H1 (cell line): Measurements from ENCODE around the gene LTBP4. TPM values are rescaled to one million over a fixed set of nuclear protein-coding genes. Genes with fewer than 3 reads are reported as not detected.

Source experiments
- CTCF ChIA-PET: fragments of 300-600 bp; sonication (Branson Sonifier 250); formaldehyde crosslinking; loops from one replicate; lab custom pipeline; 2021; ENCODE audit not compliant: partially characterized antibody; lab: Charles Lee
- POLR2A ChIA-PET: fragments of 300-600 bp; sonication (Branson Sonifier 250); formaldehyde crosslinking; loops from one replicate; lab custom pipeline; 2021; ENCODE audit warnings: inconsistent platforms; ENCODE audit not compliant: partially characterized antibody; lab: Charles Lee
- DNase-seq, 2 experiments: peaks; one replicate each; pipeline versions ENCODE4 v3.0.0 to v3.0.0-alpha.2; 2010 to 2022; ENCODE audit warnings: low spot score in 2 of 2, low read depth in 1 of 2, mixed read lengths in 1 of 2
- FAIRE-seq: peaks from 2 replicates; lab custom pipeline; 2011; peaks lifted over from hg19 to GRCh38; lab: Jason Lieb, UNC
- H2AFZ ChIP-seq: 2 replicates; pipeline ENCODE4 v1.8.1; 2012; ENCODE audit warnings: low read length, inconsistent platforms
- H2AK5ac ChIP-seq: 2 replicates; pipeline ENCODE4 v1.6.1; 2013; ENCODE audit warnings: low read depth, low read length
- H2BK120ac ChIP-seq: replicated peaks from 2 replicates; pipeline ENCODE3; 2013; ENCODE audit warnings: low read depth, low read length, inconsistent platforms
- H2BK12ac ChIP-seq: 2 replicates; pipeline ENCODE4 v1.6.1; 2013; ENCODE audit warnings: low read depth, low read length
- H2BK15ac ChIP-seq: 2 replicates; pipeline ENCODE4 v1.6.1; 2013; ENCODE audit warnings: low read length
- H2BK20ac ChIP-seq: 2 replicates; pipeline ENCODE4 v1.6.1; 2013; ENCODE audit warnings: low read length
- H2BK5ac ChIP-seq: 2 replicates; pipeline ENCODE4 v1.6.1; 2013; ENCODE audit warnings: low read depth, low read length
- H3K14ac ChIP-seq: 2 replicates; pipeline ENCODE4 v1.6.1; 2013; ENCODE audit warnings: inconsistent platforms; ENCODE audit not compliant: insufficient read length
- H3K18ac ChIP-seq: 2 replicates; pipeline ENCODE4 v1.6.1; 2013; ENCODE audit warnings: low read length; ENCODE audit errors: extremely low read depth
- H3K23ac ChIP-seq: 2 replicates; pipeline ENCODE4 v1.6.1; 2013; ENCODE audit warnings: inconsistent platforms; ENCODE audit not compliant: insufficient read length
- H3K23me2 ChIP-seq: 2 replicates; pipeline ENCODE4 v1.6.1; 2013; ENCODE audit warnings: low read depth, low read length
- H3K27ac ChIP-seq: 2 replicates; pipeline ENCODE4 v1.6.1; 2011; ENCODE audit warnings: low read depth, low read length, inconsistent platforms
- H3K27me3 ChIP-seq, 4 experiments: replicated peaks in 1 of 4; 1 replicate in 1 of 4; 2 replicates in 3 of 4; pipeline versions ENCODE4 v1.6.1 to v1.8.1; 2011 to 2013; ENCODE audit warnings: low read length in 3 of 4, mild to moderate bottlenecking in 3 of 4, inconsistent platforms in 2 of 4, mixed read lengths in 2 of 4, moderate library complexity in 1 of 4; ENCODE audit not compliant: control insufficient read depth in 3 of 4, insufficient read depth in 3 of 4; ENCODE audit errors: extremely low read depth in 1 of 4
- H3K36me3 ChIP-seq, 4 experiments: 2 replicates each; pipeline versions ENCODE4 v1.6.1 to v1.8.1; 2011 to 2013; ENCODE audit warnings: mild to moderate bottlenecking in 4 of 4, low read length in 3 of 4, moderate library complexity in 2 of 4, control low read depth in 1 of 4, inconsistent platforms in 1 of 4; ENCODE audit not compliant: insufficient read depth in 4 of 4, control insufficient read depth in 2 of 4
- H3K4ac ChIP-seq: replicated peaks from 2 replicates; pipeline ENCODE3; 2013; ENCODE audit warnings: low read length, low read depth, mixed read lengths, inconsistent platforms; ENCODE audit not compliant: insufficient read length
- H3K4me1 ChIP-seq, 4 experiments: replicated peaks in 1 of 4; 1 replicate in 1 of 4; 2 replicates in 3 of 4; pipeline versions ENCODE4 v1.6.1 to v1.8.1; 2011 to 2013; ENCODE audit warnings: low read length in 3 of 4, inconsistent platforms in 2 of 4, mixed read lengths in 1 of 4; ENCODE audit not compliant: insufficient read depth in 4 of 4, control insufficient read depth in 3 of 4
- H3K4me2 ChIP-seq, 2 experiments: 2 replicates each; pipeline versions ENCODE4 v1.6.1 to v1.8.1; 2011 to 2013; ENCODE audit warnings: low read depth in 2 of 2, low read length in 2 of 2, control low read depth in 1 of 2, inconsistent platforms in 1 of 2, mild to moderate bottlenecking in 1 of 2; ENCODE audit not compliant: insufficient read depth in 1 of 2
- H3K4me3 ChIP-seq, 4 experiments: fragments of 200-600, 300-600 bp in 1 of 4; sonication (generic), shearing (Covaris generic), sonication (Bioruptor Twin) in 1 of 4; 2 replicates each; pipeline versions ENCODE4 v1.5.1 to v1.8.1; 2011 to 2016; ENCODE audit warnings: low read length in 4 of 4, low read depth in 3 of 4, control low read depth in 2 of 4, inconsistent platforms in 2 of 4, mild to moderate bottlenecking in 2 of 4, mixed read lengths in 1 of 4, moderate library complexity in 1 of 4; ENCODE audit not compliant: insufficient read depth in 2 of 4; ENCODE audit errors: extremely low read depth in 1 of 4
- H3K56ac ChIP-seq: replicated peaks from 2 replicates; pipeline ENCODE3; 2013; ENCODE audit warnings: low read depth, mild to moderate bottlenecking, mixed read lengths, low read length, inconsistent platforms; ENCODE audit not compliant: insufficient read length
- H3K79me1 ChIP-seq: 2 replicates; pipeline ENCODE4 v1.6.1; 2013; ENCODE audit warnings: low read depth, low read length, control low read depth
- H3K79me2 ChIP-seq, 2 experiments: 2 replicates each; pipeline versions ENCODE4 v1.6.1 to v1.8.1; 2012 to 2013; ENCODE audit warnings: low read length in 2 of 2, mild to moderate bottlenecking in 2 of 2, inconsistent platforms in 1 of 2; ENCODE audit not compliant: insufficient read depth in 2 of 2, control insufficient read depth in 1 of 2
- H3K9ac ChIP-seq, 4 experiments: replicated peaks in 1 of 4; 1 replicate in 1 of 4; 2 replicates in 3 of 4; pipeline versions ENCODE4 v1.6.1 to v1.8.1; 2011 to 2013; ENCODE audit warnings: low read depth in 3 of 4, low read length in 3 of 4, control low read depth in 2 of 4, mild to moderate bottlenecking in 2 of 4, moderate library complexity in 2 of 4, inconsistent platforms in 1 of 4; ENCODE audit errors: extremely low read depth in 1 of 4
- H3K9me3 ChIP-seq, 2 experiments: 2 replicates each; pipeline versions ENCODE4 v1.6.1 to v1.8.1; 2012 to 2013; ENCODE audit warnings: mild to moderate bottlenecking in 2 of 2, moderate library complexity in 2 of 2, control low read depth in 1 of 2, inconsistent platforms in 1 of 2, low read depth in 1 of 2, low read length in 1 of 2, mixed read lengths in 1 of 2; ENCODE audit not compliant: insufficient read depth in 2 of 2
- H4K20me1 ChIP-seq, 2 experiments: replicated peaks in 1 of 2; 2 replicates each; pipeline versions ENCODE3 to v1.8.1; 2011 to 2013; ENCODE audit warnings: inconsistent platforms in 2 of 2, low read length in 2 of 2, mild to moderate bottlenecking in 1 of 2; ENCODE audit not compliant: insufficient read depth in 2 of 2, control insufficient read depth in 1 of 2
- H4K5ac ChIP-seq: 2 replicates; pipeline ENCODE4 v1.6.1; 2013; ENCODE audit warnings: low read length, low read depth, mixed read lengths, inconsistent platforms; ENCODE audit not compliant: insufficient read length
- H4K8ac ChIP-seq: 2 replicates; pipeline ENCODE4 v1.8.0; 2013; ENCODE audit warnings: mild to moderate bottlenecking, moderate library complexity, low read length, inconsistent platforms; ENCODE audit not compliant: insufficient read depth; ENCODE audit errors: extremely low read depth
- H4K91ac ChIP-seq: replicated peaks from 2 replicates; pipeline ENCODE3; 2013; ENCODE audit warnings: low read length, mixed read lengths, inconsistent platforms; ENCODE audit not compliant: insufficient read length
- CHD1 ChIP-seq: IDR thresholded peaks from 2 replicates; pipeline ENCODE4 v1.6.1; 2012; ENCODE audit warnings: low read depth, low read length, improper control_type of control experiment
- EGR1 ChIP-seq: IDR thresholded peaks from 2 replicates; pipeline ENCODE4 v1.6.1; 2011; ENCODE audit warnings: low read depth, low read length, borderline replicate concordance
- EP300 ChIP-seq, 2 experiments: IDR thresholded peaks; 1 replicate in 1 of 2; 2 replicates in 1 of 2; pipeline ENCODE4 v1.6.1; 2011 to 2012; ENCODE audit warnings: low read depth in 2 of 2, low read length in 2 of 2, mild to moderate bottlenecking in 2 of 2, borderline replicate concordance in 1 of 2, inconsistent platforms in 1 of 2, moderate library complexity in 1 of 2
- GABPA ChIP-seq: IDR thresholded peaks from 2 replicates; pipeline ENCODE4 v1.6.1; 2011; ENCODE audit warnings: mild to moderate bottlenecking, low read length, moderate library complexity, borderline replicate concordance; ENCODE audit not compliant: insufficient read depth
- WGBS, 2 experiments: shearing (Covaris generic) in 1 of 2; methylation state at CpG; one replicate each; pipeline versions ENCODE4 v1.1.6 to v1.1.7; 2013 to 2015; ENCODE audit warnings: low lambda C conversion rate in 2 of 2, mixed read lengths in 2 of 2, inconsistent platforms in 1 of 2, low coverage in 1 of 2, missing lambda C conversion rate in 1 of 2; ENCODE audit not compliant: insufficient replicate concordance in 2 of 2, insufficient coverage in 1 of 2, insufficient read length in 1 of 2; ENCODE audit errors: extremely low coverage in 1 of 2, missing lambda C conversion rate in 1 of 2; 5-methylcytosine and 5-hydroxymethylcytosine counted together
- polyA plus RNA-seq, 7 experiments: library from polyadenylated mRNA; depleted of rRNA in 3 of 7; stranded (reverse) in 5 of 7; unstranded in 2 of 7; fragments of >200 nt in 5 of 7; fragments of 200-250 nt in 2 of 7; gene quantifications; 1 replicate in 5 of 7; 2 replicates in 1 of 7; 4 replicates in 1 of 7; pipeline versions ENCODE4 v1.2.1 to v1.2.3, GENCODE V29; 2011 to 2013; ENCODE audit warnings: missing spikeins in 2 of 7, mixed read lengths in 2 of 7
- total RNA-seq: library from RNA; stranded (reverse); fragmentation: NEBNext Ultra II Directional; extraction: Animal tissue kit (Norgen Biotek cat#: 25700); gene quantifications from 2 replicates; pipeline ENCODE4 v1.2.1, GENCODE V29; 2021
- TF ChIP-seq, protein P1 (sequence below): IDR thresholded peaks from 2 replicates; pipeline ENCODE4 v1.6.1; 2011; ENCODE audit warnings: low read length, improper control_type of control experiment

The LTBP4 gene
- total and polyA plus RNA-seq, 2 of the 8 experiments (the other 6 are each of a cell fraction or from before 2014, with no cell fraction given): 54.5 to 77.1 TPM

DNA sequence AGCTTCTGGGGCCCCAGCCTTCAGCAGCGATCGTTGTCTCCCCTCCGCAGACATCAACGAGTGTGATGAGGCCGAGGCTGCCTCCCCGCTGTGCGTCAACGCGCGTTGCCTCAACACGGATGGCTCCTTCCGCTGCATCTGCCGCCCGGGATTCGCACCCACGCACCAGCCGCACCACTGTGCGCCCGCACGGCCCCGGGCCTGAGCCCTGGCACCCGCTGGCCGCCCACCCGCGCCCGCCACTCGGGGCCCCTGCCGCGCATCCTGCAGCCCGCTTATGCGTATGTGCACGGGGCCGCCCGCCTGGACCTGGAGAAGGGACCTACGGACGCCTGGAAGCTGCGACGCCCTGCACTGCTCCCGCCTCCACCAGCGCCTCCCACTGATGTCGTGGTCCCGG, 28.2 kb downstream of the LTBP4 start:
- H4K91ac ChIP-seq: no peak overlapping the region
- no peak overlapping the region for H3K56ac ChIP-seq
- no peak overlapping the region for H2BK20ac ChIP-seq
- H2BK12ac ChIP-seq: no peak overlapping the region
- H3K4me2 ChIP-seq: no peak overlapping the region
- H2AK5ac ChIP-seq: no peak overlapping the region
- no peak overlapping the region for H2BK120ac ChIP-seq
- no peak overlapping the region for H3K18ac ChIP-seq
- no peak overlapping the region for H3K27ac ChIP-seq
- no peak overlapping the region for H3K9ac ChIP-seq
- H3K27me3 ChIP-seq: peaks cover 0 to 13% (median 7%) of the 10 kb centered on the region in 4 experiments; a peak in 3 of 7 replicates
- H3K36me3 ChIP-seq: peaks cover 2 to 21% (median 8%) of the 10 kb centered on the region in 4 experiments; a peak in 7 of 8 replicates
- H3K79me2 ChIP-seq: no peaks in the 10 kb centered on the region
- no peak overlapping the region for H3K23ac ChIP-seq
- FAIRE-seq (no peak), DNase-seq (no peak)
- WGBS, 2 experiments: 92% methylated on average over 41 of the region's 42 CpGs; no CpG with 5 or more reads in 1 of the 2 experiments
- H4K5ac ChIP-seq: no peak overlapping the region
- no peak overlapping the region for H4K8ac ChIP-seq
- ChIA-PET POLR2A (interaction anchor here (0.9 kb wide), 1 partner anchor 9 kb away, joined by 5 read pairs; no protein-coding TSS in a partner anchor), CTCF (no interaction called here)
- no peak overlapping the region for H2BK5ac ChIP-seq
- H3K23me2 ChIP-seq: no peaks in the 10 kb centered on the region
- H3K79me1 ChIP-seq: no peaks in the 10 kb centered on the region
- no peak overlapping the region for H2BK15ac ChIP-seq
- no peak overlapping the region for H3K4me3 ChIP-seq
- TF ChIP-seq, protein P1, sequence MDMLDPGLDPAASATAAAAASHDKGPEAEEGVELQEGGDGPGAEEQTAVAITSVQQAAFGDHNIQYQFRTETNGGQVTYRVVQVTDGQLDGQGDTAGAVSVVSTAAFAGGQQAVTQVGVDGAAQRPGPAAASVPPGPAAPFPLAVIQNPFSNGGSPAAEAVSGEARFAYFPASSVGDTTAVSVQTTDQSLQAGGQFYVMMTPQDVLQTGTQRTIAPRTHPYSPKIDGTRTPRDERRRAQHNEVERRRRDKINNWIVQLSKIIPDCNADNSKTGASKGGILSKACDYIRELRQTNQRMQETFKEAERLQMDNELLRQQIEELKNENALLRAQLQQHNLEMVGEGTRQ: no peak
- TF ChIP-seq EP300 (IDR thresholded peaks at IDR 0.05; ENCODE audit: borderline replicate concordance in 1 of 2, low read depth in 2 of 2, low read length in 2 of 2) (no peak), GABPA (no peak), EGR1 (no peak), CHD1 (no peak)
- TF ChIP-seq, all 59 proteins: peak for 0
- H3K4me1 ChIP-seq: peaks cover 0 to 9% (median 4%) of the 10 kb centered on the region in 4 experiments; a peak in 5 of 7 replicates
- H2AFZ ChIP-seq: no peak overlapping the region
- H4K20me1 ChIP-seq: peaks cover 2% of the 10 kb centered on the region in 2 experiments
- no peak overlapping the region for H3K4ac ChIP-seq
- no peak overlapping the region for H3K14ac ChIP-seq
- H3K9me3 ChIP-seq: no peaks in the 10 kb centered on the region
